GM21526 (cell line): Measurements from ENCODE around the gene EGLN3.

ENCODE experiments used
- ATAC-seq: cut with Tn5 transposase; IDR thresholded peaks from one replicate; pipeline ENCODE4 v1.9.1; 2021; ENCODE audit warnings: moderate library complexity; ENCODE audit not compliant: unreplicated experiment, low FRiP score

EGLN3 gene

DNA sequence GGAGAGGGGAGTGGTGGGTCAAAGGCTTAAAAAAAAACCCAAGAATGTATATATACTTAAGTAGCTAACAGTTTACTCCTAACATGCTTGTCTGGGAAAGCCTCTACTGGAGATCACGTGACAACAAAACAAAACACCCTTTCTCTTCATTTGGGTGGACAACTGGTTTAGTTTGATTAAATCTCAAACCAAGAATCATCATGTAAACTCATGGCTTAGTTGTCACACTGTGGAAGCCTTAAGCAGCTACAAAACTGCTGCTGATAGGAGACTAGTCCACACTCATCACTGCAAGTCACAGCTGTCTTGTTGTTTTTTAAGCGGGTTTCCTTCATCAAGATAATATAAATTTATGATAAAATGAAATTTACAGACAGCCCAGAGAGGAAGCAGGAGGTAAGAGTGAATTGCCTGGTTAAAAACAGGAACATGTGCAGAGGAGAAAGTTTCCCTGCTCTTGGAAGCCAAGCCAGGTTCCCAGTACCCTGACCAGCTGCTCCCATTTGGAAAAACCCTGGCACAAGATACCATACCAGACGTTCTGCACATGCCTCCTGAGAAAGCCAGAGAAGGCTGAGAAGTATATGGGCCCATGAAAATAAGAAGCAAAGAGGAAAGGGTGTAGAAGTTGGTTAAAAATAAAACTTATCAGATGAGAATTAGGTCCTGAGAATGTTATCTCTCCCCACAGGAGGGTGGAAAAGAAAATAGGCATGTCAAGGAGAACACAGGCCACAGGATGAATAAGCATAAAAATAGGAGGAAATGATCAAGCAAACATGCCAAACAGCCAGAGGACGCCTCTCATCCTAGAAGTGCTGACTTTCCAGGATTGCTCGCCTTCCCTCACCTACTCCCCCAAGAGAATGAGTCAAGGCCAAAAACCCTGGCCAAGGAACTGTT is 34.0 kb downstream of the EGLN3 start:
- no peak for ATAC-seq

DNA sequence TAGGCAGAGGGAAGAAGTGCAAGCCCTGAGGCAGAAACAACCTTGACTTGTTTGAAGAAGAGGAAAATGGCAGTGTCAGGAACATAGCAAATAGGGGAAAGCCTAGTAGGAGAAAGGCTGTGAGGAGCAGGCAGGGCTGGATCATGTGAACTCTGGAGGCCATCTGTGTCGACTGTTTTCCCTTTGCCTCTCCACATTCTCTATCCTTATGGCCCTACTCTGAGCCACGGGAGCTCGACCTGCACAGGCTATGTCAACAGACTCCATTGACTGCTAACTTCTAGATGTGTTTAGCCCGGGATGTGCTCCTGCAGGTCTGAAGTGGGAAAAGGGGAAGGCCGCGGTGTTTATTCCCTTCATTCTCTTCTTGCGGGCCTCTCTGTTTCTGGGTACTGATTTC is 35.2 kb downstream of the EGLN3 start:
- ATAC-seq, result no peak

DNA sequence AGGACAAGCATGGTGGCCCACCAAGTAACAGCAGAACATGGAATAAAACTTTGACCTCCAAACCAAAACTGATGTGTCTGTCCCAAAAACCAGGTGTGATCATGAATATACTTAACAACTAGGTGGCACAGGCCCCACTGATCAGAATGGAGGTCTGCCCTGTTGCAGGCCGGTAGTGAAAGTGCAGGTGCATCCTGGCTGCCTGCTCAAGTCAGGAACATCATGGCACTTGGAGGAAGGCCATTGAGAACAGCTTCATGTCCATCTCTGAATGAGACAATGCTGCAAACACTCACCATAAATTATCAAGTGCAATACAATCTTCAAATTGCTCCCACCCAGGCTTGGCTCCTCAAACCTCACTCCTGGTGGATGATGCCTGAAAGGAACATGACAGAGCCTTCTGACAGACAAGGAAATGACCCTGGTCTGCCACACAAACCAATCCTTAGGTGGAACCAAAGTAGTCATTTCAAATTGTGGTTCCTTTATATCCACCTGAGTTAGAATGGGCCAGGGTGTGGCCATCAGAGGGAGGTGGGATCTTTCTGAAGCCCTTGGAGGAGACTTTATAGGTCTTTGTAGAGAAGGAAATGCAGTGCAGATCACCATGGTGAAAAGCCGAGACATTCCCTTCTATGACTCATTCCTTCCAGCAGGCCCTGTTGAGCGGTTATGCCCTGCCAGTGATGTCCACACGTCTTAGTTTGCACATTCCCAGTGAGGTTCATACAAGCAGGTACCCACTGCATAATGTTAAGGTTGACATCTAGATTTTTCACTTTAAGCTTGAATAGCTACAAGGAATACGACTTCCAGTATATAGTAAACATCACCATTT is 36.0 kb downstream of the EGLN3 start:
- ATAC-seq, result no peak

DNA sequence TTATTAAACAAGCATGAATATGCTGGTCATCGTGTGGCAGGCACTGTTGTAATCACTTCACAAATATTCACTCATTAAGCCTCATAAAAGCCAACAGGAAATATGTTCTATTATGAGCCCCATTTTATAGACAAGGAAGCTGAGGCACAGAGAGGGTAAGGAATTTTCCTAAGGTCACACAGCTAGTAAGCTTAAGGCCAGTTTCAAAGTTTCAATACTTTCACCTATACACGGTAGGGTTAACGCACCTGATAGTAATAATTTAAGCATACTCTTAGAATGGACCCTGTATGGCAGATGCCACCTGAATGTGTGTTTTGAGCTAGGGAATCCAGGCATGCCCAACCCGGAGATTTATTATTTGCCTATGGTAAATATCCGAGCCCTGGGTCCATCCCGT is 39.8 kb downstream of the EGLN3 start:
- no peak for ATAC-seq

DNA sequence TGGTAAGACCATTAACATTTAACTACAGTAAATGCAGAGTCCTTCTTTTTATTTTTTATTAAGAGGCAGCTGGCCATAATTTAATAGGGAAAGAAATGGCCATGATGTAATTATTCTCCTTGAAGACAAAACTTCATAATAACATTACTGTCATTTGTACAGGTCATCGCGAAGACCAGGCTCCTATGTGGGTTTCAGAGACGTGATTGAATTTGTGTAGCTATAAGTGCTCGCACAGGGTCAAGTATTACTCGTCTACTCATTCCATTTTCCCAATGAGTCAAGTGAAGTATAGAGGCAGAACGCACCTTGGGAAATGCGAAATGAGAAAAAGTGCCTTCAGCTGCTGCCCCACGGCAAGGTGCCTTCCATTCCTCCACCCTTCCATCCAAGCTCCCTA is 40.4 kb downstream of the EGLN3 start:
- ATAC-seq, result no peak

DNA sequence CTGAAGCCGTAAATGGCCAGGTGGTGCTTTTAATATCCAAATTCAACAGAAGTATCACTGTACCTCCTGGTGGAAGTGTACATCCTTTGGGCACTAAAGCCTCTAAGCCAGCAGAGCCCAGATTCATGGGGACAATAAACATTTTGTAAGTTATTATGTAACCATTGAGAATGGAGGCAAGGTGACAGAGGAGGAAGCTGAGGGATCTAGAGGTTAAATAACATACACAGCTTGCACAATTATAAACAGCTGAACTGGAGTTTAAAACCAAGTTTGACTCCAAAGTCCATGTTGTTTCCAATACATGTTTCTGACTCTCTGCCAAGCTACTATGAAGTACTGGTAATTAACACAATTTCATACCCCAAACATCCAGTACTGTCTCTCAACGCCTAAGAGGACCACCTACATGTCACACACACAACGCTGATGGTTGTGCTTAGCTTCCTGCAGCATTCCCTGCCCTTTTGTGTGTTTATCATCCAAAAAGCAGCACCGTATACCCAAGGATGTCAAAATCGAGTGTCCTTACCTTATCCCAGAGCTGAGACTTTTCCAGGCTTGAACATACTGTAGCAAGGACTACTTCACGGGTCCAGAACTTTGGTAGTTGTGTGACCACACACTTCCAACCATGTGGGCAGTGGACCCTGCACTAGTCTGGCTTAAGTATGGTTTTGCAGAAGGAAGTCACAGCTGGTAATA is 41.3 kb downstream of the EGLN3 start:
- ATAC-seq, result no peak

DNA sequence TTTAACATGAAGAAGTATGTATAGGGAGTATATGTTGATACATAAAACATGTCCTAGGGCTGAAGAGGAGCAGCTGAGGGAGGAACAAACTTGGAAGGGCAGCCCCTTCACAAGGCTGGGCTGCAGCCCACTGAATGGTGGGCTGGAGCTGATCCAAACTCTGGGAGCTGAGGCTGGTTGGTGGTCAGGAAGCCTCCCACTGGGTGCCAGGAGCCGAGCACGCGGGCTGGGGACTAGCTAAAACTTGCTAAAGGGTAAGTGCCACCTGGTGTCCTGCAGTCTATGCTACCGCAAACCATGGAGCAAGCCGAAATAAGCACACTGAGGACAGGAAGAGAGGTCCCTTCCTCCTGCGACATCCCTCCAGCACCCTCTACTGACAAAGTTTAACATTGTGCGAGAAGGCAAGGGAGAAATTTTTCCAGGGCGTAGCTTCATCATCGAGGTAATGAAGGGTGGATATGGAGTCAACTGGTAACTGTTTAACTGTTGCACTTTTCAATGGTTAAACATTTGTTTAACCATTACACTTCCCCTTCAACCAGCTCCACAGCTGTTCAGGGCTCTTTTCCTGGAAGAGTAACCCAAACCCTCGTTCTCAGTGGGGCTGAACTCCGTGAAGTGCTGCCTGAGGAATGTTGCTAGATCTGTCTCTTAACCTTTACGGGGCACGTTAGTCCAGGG is 42.2 kb downstream of the EGLN3 start:
- no peak for ATAC-seq

DNA sequence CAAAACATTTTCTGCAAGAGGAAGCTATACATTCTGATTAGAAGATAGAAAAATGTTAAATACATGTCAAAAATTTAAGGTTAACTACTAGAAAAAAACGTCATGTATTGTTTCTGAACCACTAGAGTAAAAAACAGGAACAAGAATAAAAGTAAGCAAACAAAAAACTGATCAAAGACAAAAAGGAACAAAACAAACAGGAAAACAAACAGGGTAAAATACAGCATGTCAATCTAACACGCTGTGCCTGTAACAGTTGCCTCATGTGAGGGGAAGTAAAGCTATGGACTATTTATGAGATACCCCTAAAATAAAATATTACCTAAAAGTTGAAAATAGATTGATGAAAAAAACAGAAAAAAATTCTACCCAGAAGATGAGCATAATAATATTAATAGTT is 43.9 kb downstream of the EGLN3 start:
- ATAC-seq, result no peak

DNA sequence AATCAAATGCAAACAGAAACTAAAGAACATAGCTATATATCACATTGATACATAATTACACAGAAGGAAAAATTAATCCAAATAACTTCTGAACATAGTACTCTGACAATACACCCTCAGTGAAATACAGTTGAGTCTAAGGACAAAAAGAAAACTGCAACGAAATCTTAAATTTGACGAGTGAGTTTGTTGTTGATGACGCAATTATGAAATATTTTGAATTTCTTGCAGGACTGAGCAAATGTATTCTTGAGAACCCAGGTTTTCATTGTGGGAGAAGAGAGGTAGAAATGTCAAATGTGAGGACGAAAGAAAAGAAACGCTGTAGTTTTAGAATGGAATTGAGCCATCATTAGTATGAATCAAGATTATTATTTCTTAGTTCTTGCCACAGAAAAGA is 46.3 kb downstream of the EGLN3 start:
- no peak for ATAC-seq

DNA sequence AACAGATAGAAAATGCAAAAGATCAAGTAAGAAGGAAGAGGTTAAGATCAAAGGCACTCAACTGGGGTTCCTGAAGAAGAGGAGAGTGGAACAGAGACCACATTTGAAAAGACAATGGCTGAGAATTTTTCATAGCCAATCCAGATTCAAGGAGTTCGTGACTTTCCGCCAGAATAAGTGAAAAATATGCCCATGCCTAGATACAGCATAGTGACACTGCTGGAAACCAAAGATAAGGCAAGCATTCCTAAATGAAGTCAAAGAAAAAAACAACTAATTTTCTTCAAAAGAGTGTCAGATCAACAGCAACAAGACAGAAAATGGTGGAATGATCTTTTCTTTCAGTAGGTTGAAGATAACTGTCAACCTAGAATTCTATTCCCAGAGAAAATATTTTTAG is 47.5 kb downstream of the EGLN3 start:
- no peak for ATAC-seq

DNA sequence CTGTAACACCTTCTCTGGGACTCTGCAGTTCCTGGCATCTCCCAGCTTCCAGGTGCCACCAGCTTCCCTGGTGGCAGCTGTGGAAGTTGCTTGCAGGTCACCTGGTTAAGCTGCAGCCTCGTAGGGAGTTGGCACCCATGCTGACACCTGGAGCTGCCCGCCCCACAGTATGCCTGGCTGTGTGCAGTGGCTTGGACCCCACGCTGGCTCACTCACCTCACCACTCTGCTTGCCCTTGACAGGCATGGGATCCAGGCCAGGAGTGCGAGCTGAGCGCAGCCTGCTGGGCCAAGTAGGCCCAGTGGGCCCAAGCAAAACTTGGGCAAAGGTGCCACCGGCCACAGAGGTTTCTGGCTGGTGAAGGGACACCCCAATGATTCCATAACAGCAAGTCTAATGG is 48.5 kb downstream of the EGLN3 start:
- no peak for ATAC-seq

DNA sequence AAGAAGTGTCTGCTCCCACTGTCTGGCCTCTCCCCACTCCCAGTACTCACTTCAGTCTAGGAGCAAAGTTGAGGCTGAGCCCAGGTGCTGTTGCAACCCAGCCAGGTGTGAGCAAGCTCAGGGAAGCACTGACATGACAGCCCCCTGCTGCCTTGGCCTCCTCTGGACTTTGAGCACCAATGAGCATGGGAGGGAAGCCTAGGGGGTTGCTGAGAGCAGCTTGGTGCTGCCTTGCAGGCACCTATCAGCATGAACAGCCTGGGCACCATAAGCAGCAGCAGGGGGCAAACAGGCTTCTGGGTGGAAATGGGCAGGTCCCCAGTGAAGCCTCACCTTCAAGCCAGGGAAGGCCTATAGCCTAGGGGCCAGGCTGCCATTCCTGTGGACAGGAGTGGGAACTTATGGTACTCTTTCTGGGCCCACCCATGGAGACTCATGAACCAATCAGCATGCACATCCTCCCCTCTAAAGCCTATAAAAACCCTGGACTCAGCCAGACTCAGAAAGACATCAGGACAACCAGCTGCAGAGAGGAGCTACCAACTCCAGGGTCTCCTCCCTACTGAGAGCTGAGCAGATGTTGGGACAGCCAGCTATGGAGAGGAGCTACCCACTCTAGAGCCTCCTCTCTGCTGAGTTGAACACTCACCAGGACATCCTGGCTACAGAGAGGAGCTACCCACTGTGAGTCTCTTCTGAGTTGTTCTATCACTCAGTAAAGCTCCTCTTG is 49.3 kb downstream of the EGLN3 start:
- no peak for ATAC-seq

DNA sequence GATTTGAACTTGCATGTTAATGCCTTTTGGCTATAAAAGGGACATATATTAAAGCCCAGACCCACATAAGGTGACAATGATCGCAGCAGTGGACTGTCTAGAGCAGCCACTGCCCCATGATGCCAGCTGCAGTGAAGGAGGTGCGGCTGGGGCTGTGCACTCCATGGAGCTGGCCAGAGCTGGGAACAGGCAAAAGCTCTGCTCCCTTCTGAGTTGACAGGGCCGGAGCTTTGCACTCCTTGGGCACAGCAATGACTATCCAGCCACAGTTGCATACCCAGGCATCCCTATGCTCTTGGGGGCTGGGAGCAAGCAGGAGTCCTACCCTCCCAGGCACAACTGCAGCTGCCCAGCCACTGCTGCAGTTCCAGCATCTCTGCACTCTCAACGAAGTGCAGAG is 50.2 kb downstream of the EGLN3 start:
- no peak for ATAC-seq

DNA sequence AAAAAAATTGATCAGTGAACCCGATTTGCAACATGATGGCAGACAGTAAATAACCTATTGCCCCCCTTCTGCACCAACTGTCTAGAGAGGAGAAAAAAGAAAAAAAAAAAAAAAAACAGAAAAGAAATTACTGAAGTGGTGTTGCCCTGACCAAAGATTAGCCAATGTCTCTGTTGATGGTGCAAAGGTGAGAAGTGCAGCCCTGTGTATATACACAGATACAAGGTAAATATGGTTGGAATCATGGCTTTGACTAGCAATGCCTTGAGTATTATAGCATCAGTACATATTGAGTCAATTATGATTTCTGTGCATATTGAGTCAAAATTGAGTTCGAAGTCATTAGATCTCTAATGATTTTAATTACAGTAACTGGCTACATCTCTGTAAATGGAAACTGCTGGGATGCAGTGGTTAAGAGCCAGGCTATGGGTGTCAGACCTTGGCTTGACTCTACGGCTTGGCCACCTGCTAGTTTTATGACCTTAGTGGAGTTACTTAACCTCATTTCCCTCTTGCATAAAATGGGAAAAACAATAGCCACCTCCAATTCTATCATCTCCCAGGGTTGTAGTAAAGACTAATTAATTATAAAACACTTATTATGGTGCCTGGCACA is 51.0 kb downstream of the EGLN3 start:
- no peak for ATAC-seq

DNA sequence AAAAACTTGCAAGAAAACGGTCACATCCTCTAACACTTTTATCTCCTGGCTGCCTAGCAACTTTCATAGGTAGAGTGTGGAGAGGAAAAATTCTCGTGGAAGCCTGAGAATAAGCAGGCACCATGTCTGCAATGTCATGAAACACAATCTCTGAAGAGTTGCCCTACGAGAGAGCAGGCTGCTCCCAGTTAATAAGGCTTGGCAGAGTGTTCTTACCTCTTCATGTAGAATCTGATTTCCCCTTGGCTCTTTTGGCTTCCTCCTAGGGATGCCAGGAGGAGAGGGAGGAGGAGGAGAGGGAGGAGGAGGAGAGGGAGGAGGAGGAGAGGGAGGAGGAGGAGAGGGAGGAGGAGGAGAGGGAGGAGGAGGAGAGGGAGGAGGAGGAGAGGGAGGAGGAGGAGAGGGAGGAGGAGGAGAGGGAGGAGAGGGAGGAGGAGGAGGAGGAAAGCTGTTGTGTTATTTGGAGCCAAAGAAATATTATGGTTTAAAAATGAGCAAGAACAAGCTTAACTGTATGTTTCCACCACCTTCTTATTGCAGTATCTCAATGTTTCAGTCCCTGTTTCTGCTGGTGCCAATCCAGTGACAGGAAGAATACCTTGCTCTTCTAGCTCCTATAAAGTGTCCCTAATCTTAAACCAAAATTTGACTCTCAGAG is 52.9 kb downstream of the EGLN3 start:
- ATAC-seq, result no peak

DNA sequence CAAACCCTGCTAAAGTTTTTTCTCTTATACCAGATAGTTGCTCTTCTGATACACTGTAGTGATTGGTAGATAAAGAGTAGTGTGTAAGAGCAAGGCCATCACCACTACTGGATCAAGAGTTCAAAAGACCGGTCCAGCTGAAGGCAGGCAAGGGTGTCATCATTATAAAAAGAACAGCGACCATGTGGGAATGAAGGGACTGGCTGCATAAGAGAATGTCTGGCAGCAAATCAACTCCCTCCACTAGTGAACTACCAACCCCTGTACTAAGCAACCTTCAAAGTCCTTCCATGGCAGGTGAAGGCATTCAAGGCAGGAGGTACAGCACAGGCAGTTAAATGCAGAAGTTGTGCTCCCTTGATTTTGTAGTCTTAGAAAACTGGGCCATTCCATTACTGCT is 53.5 kb downstream of the EGLN3 start:
- ATAC-seq, result no peak

DNA sequence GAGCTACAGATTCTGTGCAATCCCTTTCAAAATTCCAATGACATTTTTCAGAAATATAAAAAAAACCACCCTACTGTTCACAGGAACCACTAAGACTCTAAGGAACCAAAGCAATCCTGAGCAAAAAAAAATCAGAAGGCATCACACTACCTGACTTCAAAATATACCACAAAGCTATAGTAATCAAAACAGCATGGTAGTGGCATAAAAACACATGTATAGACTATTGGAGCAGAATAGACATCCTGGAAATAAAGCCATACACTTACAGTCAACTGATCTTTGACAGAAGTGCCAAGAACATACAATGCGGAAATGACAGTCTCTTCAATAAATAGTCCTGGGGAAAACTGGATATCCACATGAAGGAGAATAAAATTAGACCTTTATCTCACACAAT is 56.5 kb downstream of the EGLN3 start:
- no peak for ATAC-seq

DNA sequence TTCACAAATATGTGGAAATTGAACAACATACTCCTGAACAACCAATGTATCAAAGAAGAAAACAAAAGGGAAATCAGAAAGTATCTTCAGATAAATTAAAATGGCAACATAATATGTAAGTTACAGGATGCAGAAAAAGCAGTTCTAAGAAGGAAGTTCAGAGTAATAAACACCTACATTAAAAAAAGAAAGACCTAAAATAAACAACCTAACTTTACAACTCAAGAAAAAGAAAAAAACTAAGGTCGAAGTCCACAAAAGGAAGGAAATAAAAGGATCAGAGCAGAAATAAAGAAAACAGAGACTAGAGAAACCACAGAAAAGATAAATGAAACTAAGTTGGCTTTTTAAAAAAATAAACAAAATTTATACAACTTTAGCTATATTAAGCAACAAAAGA is 59.2 kb downstream of the EGLN3 start:
- no peak for ATAC-seq

DNA sequence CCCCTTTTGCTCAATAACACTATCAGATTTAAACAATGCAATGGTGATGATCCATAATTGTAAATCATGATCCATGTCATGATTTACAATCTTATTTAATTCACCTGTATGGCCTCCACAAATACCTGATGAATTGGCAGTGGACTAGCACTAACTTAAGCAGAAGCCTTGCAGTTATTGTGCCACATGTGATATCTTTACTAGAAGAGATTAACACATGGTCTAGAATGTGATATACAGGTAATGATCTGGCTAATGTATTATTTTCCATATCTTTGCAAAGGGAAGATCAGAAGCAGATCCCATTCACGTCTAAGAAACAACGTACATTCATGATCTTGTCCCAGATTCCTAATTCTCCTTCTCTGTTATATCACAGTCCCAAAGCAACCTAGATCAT is 66.0 kb downstream of the EGLN3 start:
- ATAC-seq, result no peak
